Measurements from ENCODE around the gene DDR1.
A peak's percentile ranks its signal among the peaks of the same experiment; 100 is the strongest.
"Not testable (repeated sequence)": the region's sequence is repeated elsewhere in the genome, so short reads cannot be mapped to it uniquely, and the experiment has no call there.

Gene DDR1

GRCh38 chr6:30854285-30855040, 29.9 kb upstream of the DDR1 start:
- no peak for DNase-seq

- DNase-seq = no peak
Observed at GRCh38 chr6:30855429-30856075, 28.8 kb upstream of the DDR1 start.

- DNase-seq = no peak
Observed at GRCh38 chr6:30857112-30857511, 27.2 kb upstream of the DDR1 start.

- no peak for DNase-seq
Observed at GRCh38 chr6:30857549-30857948, 26.8 kb upstream of the DDR1 start.

GRCh38 chr6:30859726-30860125, 24.6 kb upstream of the DDR1 start:
- not testable (repeated sequence) for DNase-seq

- no peak for DNase-seq
Observed at GRCh38 chr6:30861257-30862048, 22.9 kb upstream of the DDR1 start.

GRCh38 chr6:30862156-30862875, 22.0 kb upstream of the DDR1 start:
- DNase-seq = no peak

- no peak for DNase-seq
Observed at GRCh38 chr6:30864325-30864724, 20.0 kb upstream of the DDR1 start.

- DNase-seq = not testable (repeated sequence)
Observed at GRCh38 chr6:30869241-30869749, 15.0 kb upstream of the DDR1 start.

- no peak for DNase-seq
Observed at GRCh38 chr6:30870546-30870945, 13.8 kb upstream of the DDR1 start.

GRCh38 chr6:30871592-30872183, 12.6 kb upstream of the DDR1 start:
- DNase-seq = no peak

- DNase-seq = no peak
Observed at GRCh38 chr6:30873137-30873640, 11.1 kb upstream of the DDR1 start.

- DNase-seq = not testable (repeated sequence)
Observed at GRCh38 chr6:30873795-30874194, 10.5 kb upstream of the DDR1 start.

GRCh38 chr6:30875244-30876038, 8.9 kb upstream of the DDR1 start:
- no peak for DNase-seq

GRCh38 chr6:30876039-30876730, 8.1 kb upstream of the DDR1 start:
- DNase-seq = no peak

GRCh38 chr6:30877419-30878262, 6.7 kb upstream of the DDR1 start:
- peak; percentile 62 for DNase-seq

- DNase-seq = no peak
Observed at GRCh38 chr6:30879684-30880427, 4.5 kb upstream of the DDR1 start.

- DNase-seq = no peak
Observed at GRCh38 chr6:30880698-30881252, 3.5 kb upstream of the DDR1 start.

Measured in stimulated activated naive CD4-positive, alpha-beta T cell treated with Interleukin-2 at 50 U/mL for 16 hours (primary cell).